IPS DF 6.9 (cell line): ENCODE data around the gene CCDC146.
"Not testable (repeated sequence)": the region's sequence is repeated elsewhere in the genome, so short reads cannot be mapped to it uniquely, and the experiment has no call there.

Experiments used
- DNase-seq: peaks from one replicate; pipeline ENCODE4 v3.0.0-alpha.2; 2013; ENCODE audit warnings: low read depth, low spot score
- H3K27ac ChIP-seq: one replicate; pipeline ENCODE4 v1.5.1; 2013; ENCODE audit warnings: low read length, control low read depth
- H3K27me3 ChIP-seq: 2 replicates; pipeline ENCODE4 v1.6.1; 2013; ENCODE audit warnings: mild to moderate bottlenecking, low read length; ENCODE audit not compliant: control insufficient read depth, insufficient read depth
- H3K36me3 ChIP-seq: 2 replicates; pipeline ENCODE4 v1.6.1; 2013; ENCODE audit warnings: low read length; ENCODE audit not compliant: control insufficient read depth, insufficient read depth
- H3K4me1 ChIP-seq: 2 replicates; pipeline ENCODE4 v1.6.1; 2013; ENCODE audit warnings: low read length; ENCODE audit not compliant: control insufficient read depth, insufficient read depth
- H3K4me3 ChIP-seq: 2 replicates; pipeline ENCODE4 v1.5.1; 2013; ENCODE audit warnings: mild to moderate bottlenecking, low read length
- H3K9me3 ChIP-seq: 2 replicates; pipeline ENCODE4 v1.6.1; 2013; ENCODE audit warnings: low read length, inconsistent platforms; ENCODE audit not compliant: control insufficient read depth, insufficient read depth
- WGBS: extraction: QIAGEN DNeasy Blood & Tissue Kit; methylation state at CpG from one replicate; pipeline ENCODE4 v1.1.7; 2013; ENCODE audit warnings: mixed read lengths, missing lambda C conversion rate; ENCODE audit not compliant: insufficient read length, insufficient coverage; 5-methylcytosine and 5-hydroxymethylcytosine counted together

The CCDC146 gene

DNA sequence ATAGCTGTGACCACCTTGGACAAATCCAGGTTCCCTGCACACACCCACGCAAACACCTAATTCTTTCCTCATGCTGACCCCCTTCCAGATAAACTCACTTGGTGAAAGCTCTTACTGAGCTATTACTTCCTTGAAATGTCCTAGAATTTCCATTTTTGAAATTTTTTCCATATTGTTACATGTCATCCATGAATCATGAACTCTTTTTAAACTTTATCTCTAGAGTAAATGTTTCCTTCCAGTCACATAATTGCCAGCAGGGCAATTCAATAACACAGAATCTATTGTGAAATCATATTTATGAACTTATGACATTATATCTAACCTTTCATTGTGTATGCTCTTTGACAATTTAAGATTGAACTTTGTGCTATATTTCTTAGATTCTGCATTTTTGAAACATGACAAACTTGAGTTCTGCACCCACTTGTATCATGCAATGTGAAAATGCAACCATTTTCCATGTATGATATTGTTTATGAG is 104.0 kb downstream of the CCDC146 start:
- no peaks in the 10 kb centered on the region for H3K27me3 ChIP-seq
- H3K36me3 ChIP-seq: no peaks in the 10 kb centered on the region
- no peak for DNase-seq
- H3K4me3 ChIP-seq: no peak overlapping the region
- H3K27ac ChIP-seq: no peak overlapping the region
- no peaks in the 10 kb centered on the region for H3K4me1 ChIP-seq
- no CpG with 5 or more reads among the region's 1 CpG for WGBS
- no peaks in the 10 kb centered on the region for H3K9me3 ChIP-seq

DNA sequence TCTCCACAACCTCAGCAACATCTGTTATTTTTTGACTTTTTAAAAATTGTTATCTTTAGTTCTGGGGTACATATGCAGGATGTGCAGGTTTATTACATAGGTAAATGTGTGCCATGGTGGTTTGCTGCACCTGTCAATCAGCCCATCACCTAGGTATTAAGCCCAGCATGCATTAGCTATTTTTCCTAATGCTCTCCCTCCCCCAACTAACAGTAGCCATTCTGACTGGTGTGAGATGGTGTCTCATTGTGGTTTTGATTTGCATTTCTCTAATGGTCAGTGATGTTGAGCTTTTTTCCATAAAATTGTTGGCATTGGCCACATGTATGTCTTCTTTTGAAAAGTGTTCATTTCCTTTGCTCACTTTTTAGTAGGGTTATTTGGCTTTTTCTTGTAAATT is 106.4 kb downstream of the CCDC146 start:
- H3K36me3 ChIP-seq, H3K4me1 ChIP-seq, H3K9me3 ChIP-seq, H3K4me3 ChIP-seq, H3K27ac ChIP-seq, DNase-seq, H3K27me3 ChIP-seq: not testable (repeated sequence)

DNA sequence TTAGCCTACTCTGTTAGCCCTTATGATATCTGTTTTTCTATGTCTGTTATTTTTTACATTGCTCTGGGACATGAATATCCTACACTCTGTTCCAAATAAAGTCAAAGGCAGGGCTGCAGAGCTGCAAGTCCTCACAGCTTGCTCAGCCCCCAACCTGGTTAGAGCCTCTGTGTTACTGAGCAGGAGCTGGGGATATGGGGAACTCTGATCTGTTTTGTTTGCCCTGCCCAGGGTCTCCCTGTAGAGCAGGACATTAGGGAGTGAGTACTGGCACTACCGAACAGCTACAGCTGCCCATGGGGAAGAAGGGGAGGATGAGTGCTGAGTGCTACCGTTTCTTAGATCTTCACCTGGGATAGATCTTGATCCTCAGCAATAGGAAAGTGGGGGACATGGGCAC is 110.1 kb downstream of the CCDC146 start:
- H3K4me3 ChIP-seq: no peak overlapping the region
- no peak for DNase-seq
- H3K4me1 ChIP-seq: no peaks in the 10 kb centered on the region
- no peaks in the 10 kb centered on the region for H3K27me3 ChIP-seq
- H3K27ac ChIP-seq: no peak overlapping the region
- H3K9me3 ChIP-seq: no peaks in the 10 kb centered on the region
- WGBS: no CpG with 5 or more reads among the region's 2 CpGs
- H3K36me3 ChIP-seq: no peaks in the 10 kb centered on the region

DNA sequence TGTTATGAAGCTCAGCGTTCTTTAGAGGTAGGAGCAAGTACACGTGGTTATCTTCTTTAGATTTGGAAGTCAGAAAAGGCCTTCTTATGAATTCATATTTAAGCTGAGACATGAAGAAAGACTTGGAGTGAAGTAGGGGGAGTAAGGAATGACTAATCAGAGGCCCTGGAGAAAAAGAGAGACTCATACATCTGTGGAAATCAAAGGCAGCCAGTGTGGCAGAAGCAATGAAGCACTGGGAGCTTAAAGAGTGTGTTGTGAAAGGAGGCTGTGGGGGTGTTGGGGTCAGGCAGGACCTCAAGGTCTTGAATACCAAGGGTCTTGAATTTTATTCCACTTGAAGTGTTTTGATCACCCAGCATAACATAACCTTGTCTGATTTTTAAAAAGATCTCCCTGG is 112.9 kb downstream of the CCDC146 start:
- 100% methylated on average over 2 of the region's 2 CpGs for WGBS
- no peaks in the 10 kb centered on the region for H3K4me1 ChIP-seq
- no peak overlapping the region for H3K27ac ChIP-seq
- no peak overlapping the region for H3K4me3 ChIP-seq
- no peaks in the 10 kb centered on the region for H3K27me3 ChIP-seq
- no peaks in the 10 kb centered on the region for H3K9me3 ChIP-seq
- no peaks in the 10 kb centered on the region for H3K36me3 ChIP-seq
- DNase-seq: no peak

DNA sequence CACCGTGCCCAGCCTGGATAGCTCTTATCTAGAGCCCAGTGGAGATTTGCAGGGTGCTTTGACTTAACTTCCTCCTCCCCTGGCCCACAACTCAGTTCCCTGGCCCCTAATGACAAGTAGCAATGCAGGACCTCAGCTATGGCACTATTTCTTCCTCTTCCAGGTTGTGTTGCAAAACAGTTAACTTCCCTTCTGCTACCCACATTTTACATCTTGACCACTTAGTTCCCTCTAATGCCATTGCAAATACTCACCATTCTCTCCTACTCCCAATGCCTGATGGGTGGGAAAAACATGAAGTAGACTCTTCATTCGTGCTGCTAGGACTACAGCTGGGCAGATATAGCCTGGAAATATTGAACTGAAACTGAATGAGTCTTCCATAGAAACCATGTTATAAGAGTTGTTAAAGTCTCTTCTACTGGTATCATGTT is 116.3 kb downstream of the CCDC146 start:
- no peak overlapping the region for H3K27ac ChIP-seq
- H3K4me3 ChIP-seq: no peak overlapping the region
- no CpG with 5 or more reads among the region's 2 CpGs for WGBS
- no peaks in the 10 kb centered on the region for H3K9me3 ChIP-seq
- H3K36me3 ChIP-seq: no peaks in the 10 kb centered on the region
- peaks cover 3% of the 10 kb centered on the region; the same call in 1 of the 2 replicates for H3K4me1 ChIP-seq
- no peak for DNase-seq
- H3K27me3 ChIP-seq: no peaks in the 10 kb centered on the region

DNA sequence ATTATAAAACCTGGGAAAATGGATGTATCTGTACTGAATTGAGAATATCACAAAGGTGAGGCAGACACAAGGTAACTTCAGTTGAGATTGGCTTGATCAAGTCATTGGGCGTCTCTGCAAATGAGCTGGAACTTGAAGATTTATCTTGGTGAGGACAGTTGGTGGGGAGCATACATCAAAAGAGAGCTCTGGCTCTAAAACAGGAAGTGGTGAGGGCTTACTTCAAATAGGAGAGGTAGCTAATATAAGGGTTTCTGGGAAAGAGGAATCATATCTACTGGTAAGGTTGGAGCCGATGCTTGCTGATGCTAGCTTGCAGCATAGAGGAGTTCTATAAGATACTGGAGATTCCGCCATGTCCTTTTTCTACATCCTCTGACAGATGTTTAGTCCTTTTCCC is 117.1 kb downstream of the CCDC146 start:
- no peaks in the 10 kb centered on the region for H3K36me3 ChIP-seq
- H3K27ac ChIP-seq: no peak overlapping the region
- WGBS: no CpG with 5 or more reads among the region's 3 CpGs
- DNase-seq: no peak
- no peaks in the 10 kb centered on the region for H3K9me3 ChIP-seq
- H3K27me3 ChIP-seq: no peaks in the 10 kb centered on the region
- peaks cover 3% of the 10 kb centered on the region; the same call in 1 of the 2 replicates for H3K4me1 ChIP-seq
- no peak overlapping the region for H3K4me3 ChIP-seq

DNA sequence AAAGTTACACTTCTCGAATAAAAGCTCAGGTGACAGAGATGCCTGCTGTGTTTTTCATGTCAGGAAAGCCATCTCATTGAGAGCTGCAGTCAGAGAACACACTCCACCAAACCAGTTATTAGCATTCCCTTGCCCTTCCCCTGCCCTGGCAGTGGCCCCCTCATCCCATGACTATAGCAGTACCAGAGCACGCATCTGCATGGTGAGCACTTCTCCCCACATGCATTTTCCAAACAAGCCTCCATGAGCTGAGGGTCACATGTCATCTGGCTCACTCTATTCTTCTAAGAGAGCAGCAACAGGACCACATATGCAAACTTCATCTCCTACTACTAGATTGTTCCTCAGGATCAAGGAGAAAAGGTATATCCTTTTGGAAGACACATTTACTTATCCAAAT is 119.7 kb downstream of the CCDC146 start:
- DNase-seq: no peak
- H3K4me3 ChIP-seq: no peak overlapping the region
- peaks cover 3% of the 10 kb centered on the region; the same call in 1 of the 2 replicates for H3K4me1 ChIP-seq
- H3K9me3 ChIP-seq: no peaks in the 10 kb centered on the region
- no CpG with 5 or more reads among the region's 2 CpGs for WGBS
- no peaks in the 10 kb centered on the region for H3K36me3 ChIP-seq
- H3K27ac ChIP-seq: no peak overlapping the region
- H3K27me3 ChIP-seq: no peaks in the 10 kb centered on the region

DNA sequence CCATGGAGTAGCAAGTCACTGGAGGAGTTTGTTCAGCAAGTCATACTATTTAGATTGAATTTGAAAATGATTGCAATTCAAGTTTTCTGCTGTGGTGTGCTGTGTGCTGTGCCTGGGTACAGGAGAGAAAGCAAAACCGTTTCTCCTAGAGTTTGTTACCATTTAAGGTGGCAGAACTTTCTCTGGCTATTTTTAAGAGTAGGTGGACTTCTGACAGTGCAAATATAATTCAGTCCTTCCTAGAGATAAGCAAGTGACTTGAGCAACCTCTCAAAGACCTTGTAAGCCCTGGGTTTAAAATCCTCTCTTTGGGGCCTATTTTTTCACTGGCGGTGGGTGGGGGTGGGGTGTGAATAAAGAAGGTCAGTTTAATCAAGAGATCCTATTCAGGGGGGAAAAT is 120.1 kb downstream of the CCDC146 start:
- DNase-seq: no peak
- Histone ChIP-seq H3K27me3 (no peaks in the 10 kb centered on the region), H3K27ac (no peak overlapping the region), H3K4me1 (peaks cover 3% of the 10 kb centered on the region; the same call in 1 of the 2 replicates), H3K36me3 (no peaks in the 10 kb centered on the region), H3K9me3 (no peaks in the 10 kb centered on the region), H3K4me3 (no peak overlapping the region)
- WGBS: no CpG with 5 or more reads among the region's 2 CpGs

DNA sequence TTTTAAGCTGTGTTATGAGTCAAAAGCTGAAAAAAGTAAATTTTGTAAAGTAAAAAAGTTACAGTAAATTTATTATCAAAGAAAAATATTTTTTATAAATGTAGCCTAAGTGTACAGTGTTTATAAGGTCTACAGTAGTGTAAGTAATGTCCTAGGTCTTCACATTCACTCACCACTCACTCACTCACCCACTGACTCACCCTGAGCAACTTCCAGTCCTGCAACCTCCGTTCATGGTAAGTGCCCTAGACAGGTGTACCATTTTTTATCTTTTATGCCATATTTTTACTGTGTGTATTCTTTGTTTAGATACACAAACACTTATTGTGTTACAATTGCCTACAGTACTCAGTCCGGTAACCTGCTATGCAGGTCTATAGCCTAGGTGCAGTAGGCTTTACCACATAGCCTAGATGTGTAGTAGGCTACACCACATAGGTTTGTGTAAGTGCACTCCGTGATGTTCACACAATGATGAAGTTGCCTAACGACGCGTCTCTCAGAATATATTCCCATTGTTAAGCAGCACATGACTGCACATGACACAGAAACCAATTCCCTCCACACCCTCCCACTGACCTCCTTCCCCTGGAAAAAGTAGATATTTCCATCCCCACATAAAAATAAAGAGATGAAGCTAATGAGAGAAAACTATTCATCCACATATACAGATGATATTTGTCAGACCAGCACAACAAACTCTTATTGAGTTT is 122.0 kb downstream of the CCDC146 start:
- no peaks in the 10 kb centered on the region for H3K27me3 ChIP-seq
- no peak for DNase-seq

DNA sequence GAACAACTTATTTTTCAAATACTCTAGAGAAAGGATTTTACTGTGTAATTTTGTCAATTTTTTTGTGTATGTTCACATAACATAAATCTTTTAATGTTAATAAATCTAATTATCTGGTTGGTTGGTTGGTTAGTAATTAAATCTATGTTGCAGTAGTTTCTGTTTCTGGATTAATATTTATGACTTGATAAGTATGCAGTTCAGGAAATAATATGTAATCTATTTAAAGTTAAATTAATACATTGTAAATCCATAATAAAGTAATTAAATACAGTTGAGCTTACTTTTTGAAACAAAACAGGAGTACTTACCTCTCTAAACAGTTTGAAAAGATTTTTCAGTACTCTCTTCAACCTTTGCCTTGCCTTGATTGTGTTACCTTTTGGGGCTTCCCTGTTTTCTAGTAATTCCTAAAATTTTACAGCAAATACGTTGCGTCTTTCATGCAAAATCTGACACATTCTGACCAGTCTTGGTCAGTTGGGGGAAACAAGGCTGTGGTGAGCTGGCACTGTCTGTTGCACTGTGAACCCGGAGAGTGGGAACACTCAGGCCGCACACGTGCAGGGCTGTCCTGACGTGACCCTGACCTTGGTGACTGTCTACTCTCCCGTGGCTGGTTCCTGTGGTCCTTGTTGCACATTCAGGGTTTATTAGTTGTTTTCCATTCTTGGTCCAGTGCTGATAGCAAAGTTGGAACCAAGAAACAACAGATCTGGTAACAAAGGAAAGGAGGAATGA is 122.8 kb downstream of the CCDC146 start:
- no peak overlapping the region for H3K4me3 ChIP-seq
- no peaks in the 10 kb centered on the region for H3K9me3 ChIP-seq
- no peak for DNase-seq
- no CpG with 5 or more reads among the region's 7 CpGs for WGBS
- no peaks in the 10 kb centered on the region for H3K27me3 ChIP-seq
- peaks cover 3% of the 10 kb centered on the region; the same call in 1 of the 2 replicates for H3K4me1 ChIP-seq
- H3K27ac ChIP-seq: no peak overlapping the region
- no peaks in the 10 kb centered on the region for H3K36me3 ChIP-seq

More for the DNA sequence above, 122.0 kb downstream of the CCDC146 start:
- no CpG with 5 or more reads among the region's 6 CpGs for WGBS
- H3K4me3 ChIP-seq: no peak overlapping the region
- peaks cover 3% of the 10 kb centered on the region; the same call in 1 of the 2 replicates for H3K4me1 ChIP-seq
- H3K9me3 ChIP-seq: no peaks in the 10 kb centered on the region
- no peaks in the 10 kb centered on the region for H3K36me3 ChIP-seq
- H3K27ac ChIP-seq: no peak overlapping the region
